ES-I3 (cell line): Measurements from ENCODE around the gene SRSF8.

Experiments
- H3K36me3 ChIP-seq: 2 replicates; pipeline ENCODE4 v1.6.1; 2013; ENCODE audit warnings: mild to moderate bottlenecking, low read length, control low read depth, moderate library complexity; ENCODE audit not compliant: insufficient read depth
- H3K4me1 ChIP-seq: 2 replicates; pipeline ENCODE4 v1.6.1; 2013; ENCODE audit warnings: mild to moderate bottlenecking, control low read depth, low read length; ENCODE audit not compliant: insufficient read depth
- H3K9ac ChIP-seq: 2 replicates; pipeline ENCODE4 v1.6.1; 2013; ENCODE audit warnings: low read depth, mild to moderate bottlenecking, low read length, moderate library complexity
- H3K9me3 ChIP-seq: 2 replicates; pipeline ENCODE4 v1.6.1; 2013; ENCODE audit warnings: mild to moderate bottlenecking, low read length, moderate library complexity; ENCODE audit not compliant: control insufficient read depth, insufficient read depth

Gene SRSF8

GRCh38 chr11:95119361-95120060 lies 52.8 kb downstream of the SRSF8 start:
- no peaks in the 10 kb centered on the region for H3K36me3 ChIP-seq

More at GRCh38 chr11:95119361-95120060, 52.8 kb downstream of the SRSF8 start:
- no peaks in the 10 kb centered on the region for H3K9me3 ChIP-seq
- no peaks in the 10 kb centered on the region for H3K4me1 ChIP-seq
- H3K9ac ChIP-seq, result no peak overlapping the region
